H9 (cell line): Measurements from ENCODE around the gene ABI3. TPM values are rescaled to one million over a fixed set of nuclear protein-coding genes. Genes with fewer than 3 reads are reported as not detected.
"Not testable (repeated sequence)": the region's sequence is repeated elsewhere in the genome, so short reads cannot be mapped to it uniquely, and the experiment has no call there.

Source experiments
- DNase-seq: peaks from one replicate; pipeline ENCODE4 v3.0.0-alpha.2; 2017
- H2AFZ ChIP-seq: one replicate; pipeline ENCODE4 v1.6.1; 2013; ENCODE audit warnings: mild to moderate bottlenecking, low read length, control low read depth, moderate library complexity
- H2AK5ac ChIP-seq: 2 replicates; pipeline ENCODE4 v1.6.1; 2013; ENCODE audit warnings: low read length, control low read depth, mixed read lengths; ENCODE audit not compliant: insufficient read length
- H2BK120ac ChIP-seq: one replicate; pipeline ENCODE4 v1.6.1; 2013; ENCODE audit warnings: low read depth, mild to moderate bottlenecking, low read length, control low read depth, inconsistent platforms; ENCODE audit not compliant: poor library complexity, severe bottlenecking
- H2BK12ac ChIP-seq: 2 replicates; pipeline ENCODE4 v1.6.1; 2013; ENCODE audit warnings: low read length, control low read depth, mixed read lengths, low read depth; ENCODE audit not compliant: insufficient read length
- H2BK15ac ChIP-seq: 2 replicates; pipeline ENCODE4 v1.6.1; 2013; ENCODE audit warnings: low read depth, low read length, control low read depth
- H2BK20ac ChIP-seq: one replicate; pipeline ENCODE4 v1.6.1; 2013; ENCODE audit warnings: low read depth, mild to moderate bottlenecking, low read length, control low read depth, inconsistent platforms; ENCODE audit not compliant: poor library complexity, severe bottlenecking
- H2BK5ac ChIP-seq: 2 replicates; pipeline ENCODE4 v1.6.1; 2013; ENCODE audit warnings: low read length, control low read depth, mixed read lengths; ENCODE audit not compliant: insufficient read length
- H3K14ac ChIP-seq: 2 replicates; pipeline ENCODE4 v1.6.1; 2013; ENCODE audit warnings: low read length, control low read depth; ENCODE audit not compliant: insufficient read depth
- H3K18ac ChIP-seq: 2 replicates; pipeline ENCODE4 v1.6.1; 2013; ENCODE audit warnings: low read depth, mild to moderate bottlenecking, mixed read lengths, low read length, control low read depth; ENCODE audit not compliant: insufficient read length
- H3K23ac ChIP-seq: 2 replicates; pipeline ENCODE4 v1.6.1; 2013; ENCODE audit warnings: low read length, control low read depth, mixed read lengths, low read depth; ENCODE audit not compliant: insufficient read length
- H3K23me2 ChIP-seq: 2 replicates; pipeline ENCODE4 v1.6.1; 2013; ENCODE audit warnings: low read depth, mild to moderate bottlenecking, mixed read lengths, low read length, control low read depth; ENCODE audit not compliant: insufficient read length, poor library complexity, severe bottlenecking
- H3K27ac ChIP-seq: 2 replicates; pipeline ENCODE4 v1.5.1; 2013; ENCODE audit warnings: low read length, control low read depth, mixed read lengths, low read depth; ENCODE audit not compliant: insufficient read length
- H3K27me3 ChIP-seq: 2 replicates; pipeline ENCODE4 v1.6.1; 2013; ENCODE audit warnings: low read length, control low read depth, inconsistent platforms; ENCODE audit not compliant: insufficient read depth
- H3K4ac ChIP-seq: 2 replicates; pipeline ENCODE4 v1.6.1; 2013; ENCODE audit warnings: low read depth, mild to moderate bottlenecking, control low read depth, inconsistent platforms, low read length, moderate library complexity
- H3K4me1 ChIP-seq: 2 replicates; pipeline ENCODE4 v1.6.1; 2013; ENCODE audit warnings: low read length, control low read depth, inconsistent platforms; ENCODE audit not compliant: insufficient read depth
- H3K4me2 ChIP-seq: 2 replicates; pipeline ENCODE4 v1.6.1; 2013; ENCODE audit warnings: low read length, control low read depth, mixed read lengths; ENCODE audit not compliant: insufficient read length, insufficient read depth
- H3K56ac ChIP-seq: 2 replicates; pipeline ENCODE4 v1.6.1; 2013; ENCODE audit warnings: low read depth, mild to moderate bottlenecking, mixed read lengths, low read length, control low read depth; ENCODE audit not compliant: insufficient read length
- H3K79me1 ChIP-seq: 2 replicates; pipeline ENCODE4 v1.6.1; 2013; ENCODE audit warnings: low read depth, mild to moderate bottlenecking, moderate library complexity, low read length, control low read depth, inconsistent platforms; ENCODE audit not compliant: insufficient read depth, poor library complexity, severe bottlenecking
- H3K79me2 ChIP-seq: 2 replicates; pipeline ENCODE4 v1.6.1; 2013; ENCODE audit warnings: low read length, control low read depth, inconsistent platforms; ENCODE audit not compliant: insufficient read depth
- H3K9ac ChIP-seq: 2 replicates; pipeline ENCODE4 v1.6.1; 2013; ENCODE audit warnings: low read length, control low read depth, mixed read lengths; ENCODE audit not compliant: insufficient read length; ENCODE audit errors: extremely low read depth
- H3K9me3 ChIP-seq: one replicate; pipeline ENCODE4 v1.6.1; 2013; ENCODE audit warnings: low read depth, low read length, inconsistent platforms; ENCODE audit not compliant: control insufficient read depth
- H3T11ph ChIP-seq: one replicate; pipeline ENCODE4 v1.6.1; 2013; ENCODE audit warnings: mild to moderate bottlenecking, low read length, control low read depth, inconsistent platforms
- H4K20me1 ChIP-seq: one replicate; pipeline ENCODE4 v1.6.1; 2013; ENCODE audit not compliant: control insufficient read depth, insufficient read length, insufficient read depth
- H4K5ac ChIP-seq: 2 replicates; pipeline ENCODE4 v1.6.1; 2013; ENCODE audit warnings: low read depth, mild to moderate bottlenecking, mixed read lengths, low read length, control low read depth; ENCODE audit not compliant: insufficient read length
- H4K8ac ChIP-seq: replicated peaks from 2 replicates; pipeline ENCODE4 v1.6.1; 2013; ENCODE audit warnings: low read length, control low read depth, mixed read lengths, low read depth; ENCODE audit not compliant: insufficient read length
- H4K91ac ChIP-seq: 2 replicates; pipeline ENCODE4 v1.6.1; 2013; ENCODE audit warnings: low read depth, mild to moderate bottlenecking, moderate library complexity, mixed read lengths, low read length, control low read depth; ENCODE audit not compliant: insufficient read length
- H3K27ac Mint-ChIP-seq, 3 experiments: 2 replicates in 2 of 3; 3 replicates in 1 of 3; pipeline ENCODE4 v1.8.0; 2020 to 2021; ENCODE audit warnings: mixed read lengths in 3 of 3, mild to moderate bottlenecking in 1 of 3, moderate library complexity in 1 of 3
- H3K27me3 Mint-ChIP-seq: 2 replicates; pipeline ENCODE4 v1.8.0; 2021; ENCODE audit warnings: low read depth, mild to moderate bottlenecking, moderate library complexity, mixed read lengths
- H3K36me3 Mint-ChIP-seq, 3 experiments: 2 replicates in 2 of 3; 3 replicates in 1 of 3; pipeline ENCODE4 v1.8.0; 2020 to 2021; ENCODE audit warnings: low read depth in 3 of 3, mixed read lengths in 3 of 3; ENCODE audit not compliant: insufficient read depth in 1 of 3
- H3K4me1 Mint-ChIP-seq, 2 experiments: 2 replicates each; pipeline ENCODE4 v1.8.0; 2020; ENCODE audit warnings: mixed read lengths in 2 of 2
- H3K4me3 Mint-ChIP-seq, 2 experiments: 2 replicates in 1 of 2; 3 replicates in 1 of 2; pipeline ENCODE4 v1.8.0; 2020 to 2021; ENCODE audit warnings: mild to moderate bottlenecking in 2 of 2, mixed read lengths in 2 of 2, moderate library complexity in 1 of 2
- H3K9me3 Mint-ChIP-seq, 2 experiments: 2 replicates in 1 of 2; 3 replicates in 1 of 2; pipeline ENCODE4 v1.8.0; 2020; ENCODE audit warnings: mild to moderate bottlenecking in 2 of 2, mixed read lengths in 2 of 2, moderate library complexity in 1 of 2
- WGBS: extraction: QIAGEN DNeasy Blood & Tissue Kit; methylation state at CpG from one replicate; pipeline ENCODE4 v1.1.7; 2013; ENCODE audit warnings: missing lambda C conversion rate, low lambda C conversion rate, mixed read lengths; ENCODE audit not compliant: insufficient read length; ENCODE audit errors: extremely low coverage; 5-methylcytosine and 5-hydroxymethylcytosine counted together
- total RNA-seq: library from RNA; stranded (reverse); gene quantifications from 2 replicates; pipeline ENCODE4 v1.2.1, GENCODE V29; 2021

The ABI3 gene
- total RNA-seq, 1 experiment from 2014 or later = 2.1 TPM

DNA sequence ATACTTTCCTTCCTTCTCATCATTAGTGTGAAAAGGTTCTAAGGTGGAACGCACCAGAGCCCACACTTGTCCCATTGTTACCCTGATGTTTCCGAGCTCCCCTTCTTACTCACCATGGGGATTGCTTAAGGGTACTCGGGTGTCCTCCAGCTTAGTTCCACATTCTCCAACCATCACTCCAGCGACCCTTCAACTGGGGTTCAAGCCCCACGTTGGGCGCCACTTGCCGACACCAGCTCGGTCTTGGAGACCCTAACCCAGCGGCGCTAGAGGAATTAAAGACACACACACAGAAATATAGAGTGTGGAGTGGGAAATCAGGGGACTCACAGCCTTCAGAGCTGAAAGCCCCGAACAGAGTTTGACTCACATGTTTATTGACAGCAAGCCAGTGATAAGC, 34.5 kb upstream of the ABI3 start:
- not testable (repeated sequence) for H2AK5ac ChIP-seq, H2BK15ac ChIP-seq, H3K4me1 ChIP-seq, H3K14ac ChIP-seq, H3K27ac ChIP-seq, DNase-seq, H3K23ac ChIP-seq, H2AFZ ChIP-seq, H3T11ph ChIP-seq, H4K20me1 ChIP-seq, H3K4me2 ChIP-seq, H3K79me2 ChIP-seq, H3K27ac Mint-ChIP-seq, H2BK20ac ChIP-seq, H4K5ac ChIP-seq, H3K56ac ChIP-seq, H4K8ac ChIP-seq, H3K36me3 Mint-ChIP-seq, H3K18ac ChIP-seq, H3K4me3 Mint-ChIP-seq, H2BK5ac ChIP-seq, H3K27me3 Mint-ChIP-seq, H3K27me3 ChIP-seq, H3K79me1 ChIP-seq, H4K91ac ChIP-seq, H3K23me2 ChIP-seq, H2BK120ac ChIP-seq, H3K4ac ChIP-seq, H3K4me1 Mint-ChIP-seq, H3K9ac ChIP-seq, H2BK12ac ChIP-seq
- peaks cover 35 to 40% of the 10 kb centered on the region in 2 experiments for H3K9me3 Mint-ChIP-seq
- no CpG with 5 or more reads among the region's 11 CpGs for WGBS
- H3K9me3 ChIP-seq = peaks cover 14% of the 10 kb centered on the region
